IMR-90 (cell line): ENCODE results near the gene CUTA.

Experiments used
- POLR2A ChIP-seq: IDR thresholded peaks from 2 replicates; pipeline ENCODE4 v1.6.1; 2012; ENCODE audit warnings: mild to moderate bottlenecking, low read depth, low read length
- RAD21 ChIP-seq: IDR thresholded peaks from 2 replicates; pipeline ENCODE4 v1.6.1; 2012; ENCODE audit warnings: low read length, improper control_type of control experiment
- SMC3 ChIP-seq: fragments of 150-350 bp; IDR thresholded peaks from 2 replicates; pipeline ENCODE4 v1.6.1; 2016; ENCODE audit warnings: low read depth, mild to moderate bottlenecking, antibody characterized with exemption, low read length, moderate library complexity
- TF ChIP-seq, protein P1 (sequence below): conservative IDR thresholded peaks from 2 replicates; pipeline ENCODE4 v1.5.1; 2012; ENCODE audit warnings: mild to moderate bottlenecking, low read depth, low read length, improper control_type of control experiment
- TF ChIP-seq, protein P2 (sequence below): fragments of 150-350 bp; IDR thresholded peaks from 2 replicates; pipeline ENCODE4 v1.6.1; 2016; ENCODE audit warnings: low read depth, mild to moderate bottlenecking, low read length, moderate library complexity, borderline replicate concordance

DNA sequence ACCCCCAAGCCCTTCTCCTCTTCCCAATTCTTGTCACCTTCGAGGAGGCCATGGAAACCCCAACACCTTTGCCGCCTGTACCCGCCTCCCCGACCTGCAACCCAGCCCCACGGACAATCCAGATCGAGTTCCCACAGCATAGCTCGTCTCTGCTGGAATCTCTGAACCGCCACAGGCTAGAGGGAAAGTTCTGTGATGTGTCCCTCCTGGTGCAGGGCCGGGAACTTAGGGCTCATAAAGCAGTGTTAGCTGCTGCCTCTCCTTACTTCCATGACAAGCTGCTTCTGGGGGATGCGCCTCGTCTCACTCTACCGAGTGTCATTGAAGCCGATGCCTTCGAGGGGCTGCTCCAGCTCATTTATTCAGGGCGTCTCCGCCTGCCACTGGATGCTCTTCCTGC lies 37.1 kb upstream of the CUTA start:
- TF ChIP-seq, protein P1, sequence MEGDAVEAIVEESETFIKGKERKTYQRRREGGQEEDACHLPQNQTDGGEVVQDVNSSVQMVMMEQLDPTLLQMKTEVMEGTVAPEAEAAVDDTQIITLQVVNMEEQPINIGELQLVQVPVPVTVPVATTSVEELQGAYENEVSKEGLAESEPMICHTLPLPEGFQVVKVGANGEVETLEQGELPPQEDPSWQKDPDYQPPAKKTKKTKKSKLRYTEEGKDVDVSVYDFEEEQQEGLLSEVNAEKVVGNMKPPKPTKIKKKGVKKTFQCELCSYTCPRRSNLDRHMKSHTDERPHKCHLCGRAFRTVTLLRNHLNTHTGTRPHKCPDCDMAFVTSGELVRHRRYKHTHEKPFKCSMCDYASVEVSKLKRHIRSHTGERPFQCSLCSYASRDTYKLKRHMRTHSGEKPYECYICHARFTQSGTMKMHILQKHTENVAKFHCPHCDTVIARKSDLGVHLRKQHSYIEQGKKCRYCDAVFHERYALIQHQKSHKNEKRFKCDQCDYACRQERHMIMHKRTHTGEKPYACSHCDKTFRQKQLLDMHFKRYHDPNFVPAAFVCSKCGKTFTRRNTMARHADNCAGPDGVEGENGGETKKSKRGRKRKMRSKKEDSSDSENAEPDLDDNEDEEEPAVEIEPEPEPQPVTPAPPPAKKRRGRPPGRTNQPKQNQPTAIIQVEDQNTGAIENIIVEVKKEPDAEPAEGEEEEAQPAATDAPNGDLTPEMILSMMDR, result no peak
- no peak for TF ChIP-seq POLR2A
- no peak for TF ChIP-seq RAD21
- TF ChIP-seq, protein P2, sequence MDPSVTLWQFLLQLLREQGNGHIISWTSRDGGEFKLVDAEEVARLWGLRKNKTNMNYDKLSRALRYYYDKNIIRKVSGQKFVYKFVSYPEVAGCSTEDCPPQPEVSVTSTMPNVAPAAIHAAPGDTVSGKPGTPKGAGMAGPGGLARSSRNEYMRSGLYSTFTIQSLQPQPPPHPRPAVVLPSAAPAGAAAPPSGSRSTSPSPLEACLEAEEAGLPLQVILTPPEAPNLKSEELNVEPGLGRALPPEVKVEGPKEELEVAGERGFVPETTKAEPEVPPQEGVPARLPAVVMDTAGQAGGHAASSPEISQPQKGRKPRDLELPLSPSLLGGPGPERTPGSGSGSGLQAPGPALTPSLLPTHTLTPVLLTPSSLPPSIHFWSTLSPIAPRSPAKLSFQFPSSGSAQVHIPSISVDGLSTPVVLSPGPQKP, result no peak
- no peak for TF ChIP-seq SMC3
